HL-60 (cell line): ENCODE data around the gene LGI2.

Experiments used
- GABPA ChIP-seq: IDR thresholded peaks from 2 replicates; pipeline ENCODE4 v1.6.1; 2012; ENCODE audit warnings: low read depth
- TF ChIP-seq, protein P1 (sequence below): IDR thresholded peaks from one replicate; pipeline ENCODE4 v1.5.1; 2011; ENCODE audit warnings: low read length, control low read depth, inconsistent platforms; ENCODE audit not compliant: insufficient read depth

DNA sequence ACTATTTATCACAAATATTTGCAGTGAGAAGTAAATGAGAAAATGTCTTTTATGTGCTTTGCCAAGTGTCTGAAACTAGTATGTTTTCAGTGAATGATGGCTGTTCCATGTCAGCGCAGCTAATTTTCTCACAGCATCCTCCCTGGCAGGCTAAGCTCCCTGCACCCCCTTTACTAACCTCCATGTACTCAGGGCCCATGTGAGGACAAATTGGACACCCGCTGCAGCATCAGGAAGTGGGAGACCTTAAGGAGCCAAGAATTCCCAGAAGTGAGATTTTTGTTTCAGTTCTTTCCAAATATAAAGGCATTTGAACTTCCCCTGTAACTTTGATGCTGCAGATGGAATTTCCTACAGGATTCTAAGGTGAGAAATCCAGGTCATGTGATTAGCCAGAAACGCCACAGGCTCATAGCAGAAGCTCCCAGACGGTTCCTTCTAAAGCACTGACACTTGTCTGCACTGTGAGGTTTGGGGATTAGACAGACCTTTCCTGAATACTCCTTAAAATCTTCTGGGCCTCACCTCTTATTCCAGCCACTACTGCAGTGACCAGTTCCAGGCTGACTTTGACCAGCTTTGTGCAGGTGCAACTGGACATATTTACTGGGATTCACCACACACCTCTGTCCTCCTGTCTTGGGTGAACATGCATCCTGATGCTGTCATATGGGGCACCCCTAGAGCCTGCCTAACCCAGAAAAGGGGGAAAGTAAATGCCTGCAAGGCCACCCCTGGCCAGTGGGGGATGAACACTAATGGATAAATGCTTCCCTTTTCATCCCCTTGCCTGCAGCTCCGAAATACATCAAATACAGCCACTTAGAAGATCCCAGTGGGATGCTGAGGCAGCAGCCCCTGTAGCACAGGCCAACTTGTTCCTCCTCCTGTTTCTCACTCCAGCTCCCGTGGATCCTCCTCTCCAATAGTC, 45.9 kb downstream of the LGI2 start:
- TF ChIP-seq, protein P1, sequence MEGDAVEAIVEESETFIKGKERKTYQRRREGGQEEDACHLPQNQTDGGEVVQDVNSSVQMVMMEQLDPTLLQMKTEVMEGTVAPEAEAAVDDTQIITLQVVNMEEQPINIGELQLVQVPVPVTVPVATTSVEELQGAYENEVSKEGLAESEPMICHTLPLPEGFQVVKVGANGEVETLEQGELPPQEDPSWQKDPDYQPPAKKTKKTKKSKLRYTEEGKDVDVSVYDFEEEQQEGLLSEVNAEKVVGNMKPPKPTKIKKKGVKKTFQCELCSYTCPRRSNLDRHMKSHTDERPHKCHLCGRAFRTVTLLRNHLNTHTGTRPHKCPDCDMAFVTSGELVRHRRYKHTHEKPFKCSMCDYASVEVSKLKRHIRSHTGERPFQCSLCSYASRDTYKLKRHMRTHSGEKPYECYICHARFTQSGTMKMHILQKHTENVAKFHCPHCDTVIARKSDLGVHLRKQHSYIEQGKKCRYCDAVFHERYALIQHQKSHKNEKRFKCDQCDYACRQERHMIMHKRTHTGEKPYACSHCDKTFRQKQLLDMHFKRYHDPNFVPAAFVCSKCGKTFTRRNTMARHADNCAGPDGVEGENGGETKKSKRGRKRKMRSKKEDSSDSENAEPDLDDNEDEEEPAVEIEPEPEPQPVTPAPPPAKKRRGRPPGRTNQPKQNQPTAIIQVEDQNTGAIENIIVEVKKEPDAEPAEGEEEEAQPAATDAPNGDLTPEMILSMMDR: no peak
- TF ChIP-seq GABPA: no peak
